ENCODE data around the gene ZFYVE16.
"Not testable (repeated sequence)": the region's sequence is repeated elsewhere in the genome, so short reads cannot be mapped to it uniquely, and the experiment has no call there.

The ZFYVE16 gene

DNA sequence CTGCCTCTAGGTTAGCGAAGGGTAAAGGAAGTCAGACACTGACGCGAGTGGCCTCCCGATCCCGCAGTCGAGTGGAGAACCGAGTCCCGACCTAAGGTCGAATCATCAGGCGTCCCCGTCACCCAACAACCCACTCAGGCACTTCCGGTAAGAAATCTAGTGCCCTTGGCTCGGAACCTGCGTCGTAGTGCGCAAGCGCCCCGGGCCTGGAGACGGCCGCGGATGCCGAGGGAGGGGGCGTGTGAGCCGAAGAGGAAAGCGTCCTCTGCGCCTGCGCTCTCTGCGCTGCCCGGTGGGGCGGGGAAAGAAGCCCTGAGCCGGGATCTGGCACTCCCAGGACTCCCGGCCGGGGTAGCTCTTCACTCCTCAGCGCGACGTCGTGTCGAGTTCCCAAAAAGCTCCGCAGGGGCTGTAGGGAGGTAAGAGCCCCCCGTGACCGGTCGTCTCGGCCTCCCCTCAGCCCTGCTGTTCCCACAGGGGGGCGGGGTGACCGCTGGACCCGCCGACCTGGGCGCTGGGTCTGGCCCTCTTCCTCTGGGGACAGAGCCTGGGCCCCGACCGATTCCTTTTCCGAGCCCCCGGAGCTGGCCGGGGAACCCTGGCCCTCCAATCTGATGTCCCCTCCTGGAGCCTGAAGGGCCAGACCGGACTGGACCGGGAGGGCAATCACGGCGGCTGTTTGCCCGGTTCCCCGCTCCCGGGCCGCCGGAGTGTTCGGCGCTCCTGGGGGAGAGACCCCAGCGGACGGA lies at the start of gene ZFYVE16:
ZFYVE16 (plus strand) TSS at position 330 of the 749 bp plus-strand sequence. CDS start 26,084 bp downstream, outside the sequence.
- peak; percentile 81 to 99 (median 96) for DNase-seq

DNA sequence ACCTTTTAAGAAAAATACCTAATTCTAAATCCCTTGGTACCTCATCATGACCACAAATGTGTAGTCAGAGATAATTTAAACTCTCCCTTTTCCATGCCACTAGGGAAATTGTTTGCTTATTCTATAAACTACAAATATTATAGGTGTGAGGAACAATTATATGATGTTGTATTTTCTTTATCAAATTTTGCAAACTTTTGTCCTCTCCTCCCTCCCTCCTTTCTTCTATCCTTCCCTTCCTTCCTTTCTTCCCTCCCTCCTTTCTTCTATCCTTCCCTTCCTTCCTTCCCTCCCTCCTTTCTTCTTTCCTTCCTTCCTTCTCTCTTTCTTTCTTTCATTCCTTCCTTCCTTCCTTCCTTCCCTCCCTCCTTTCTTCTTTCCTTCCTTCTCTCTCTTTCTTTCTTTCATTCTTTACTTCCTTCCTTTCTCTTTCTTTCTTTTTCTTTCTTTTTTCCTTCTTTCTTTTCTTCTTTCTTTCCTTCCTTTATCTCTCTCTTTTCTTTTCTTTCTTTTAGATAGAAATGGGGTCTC lies 46.9 kb upstream of the ZFYVE16 start:
- no peak for DNase-seq

DNA sequence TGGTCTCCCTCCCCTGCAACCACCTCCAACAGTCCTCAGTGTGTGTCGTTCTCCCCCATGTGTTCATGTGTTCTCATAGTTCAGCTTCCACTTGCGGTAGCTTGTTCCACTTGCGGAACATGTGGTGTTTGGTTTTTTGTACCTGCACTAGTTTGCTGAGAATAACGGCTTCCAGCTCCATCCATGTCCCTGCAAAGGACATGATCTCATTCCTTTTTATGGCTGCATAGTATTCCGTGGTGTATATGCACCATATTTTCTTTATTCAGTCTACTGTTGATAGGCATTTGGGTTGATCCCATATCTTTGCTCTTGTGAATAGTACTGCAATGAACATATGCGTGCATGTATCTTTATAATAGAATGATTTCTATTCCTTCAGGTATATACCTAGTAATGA lies 43.0 kb upstream of the ZFYVE16 start:
- DNase-seq: no peak

DNA sequence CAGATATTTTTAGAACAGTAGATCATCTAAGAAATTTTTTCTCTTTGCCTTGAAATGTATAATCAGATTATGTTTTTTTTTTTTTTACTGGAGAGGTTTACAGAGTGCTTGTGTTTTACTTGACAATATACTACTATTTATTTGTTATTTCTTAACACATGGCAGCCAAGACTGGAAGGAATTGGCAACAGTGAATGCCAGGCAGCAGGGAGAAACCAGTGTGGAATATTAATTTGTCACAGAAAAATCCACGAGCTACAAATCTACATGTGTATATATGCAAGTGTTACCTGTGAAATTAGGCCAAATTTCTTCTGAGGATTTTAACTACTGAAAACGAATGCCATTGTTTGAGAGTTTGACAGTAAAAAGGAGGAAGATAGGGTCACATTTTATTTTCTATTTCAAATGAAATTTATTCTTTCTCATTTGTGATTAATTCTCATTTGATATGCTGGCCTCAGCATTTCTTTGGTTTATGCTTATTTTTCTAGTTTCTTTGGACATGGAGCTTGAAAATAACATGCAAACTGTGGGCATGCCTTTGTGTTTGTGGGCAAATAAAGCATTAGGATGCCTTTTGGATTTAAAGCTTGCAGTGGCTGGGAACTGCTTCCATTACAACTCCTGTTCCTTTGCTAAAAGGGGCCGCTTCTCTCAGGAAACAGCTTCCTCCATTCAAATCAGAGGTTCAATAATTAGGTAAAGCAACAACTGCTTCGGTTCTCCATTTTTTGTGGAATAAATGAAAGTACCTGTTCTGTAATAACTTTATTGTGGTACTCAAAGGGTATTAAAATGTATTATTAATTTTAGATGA lies 39.0 kb upstream of the ZFYVE16 start:
- DNase-seq: peak in 3 of 58 donors; percentile 2 to 19 (median 6)

DNA sequence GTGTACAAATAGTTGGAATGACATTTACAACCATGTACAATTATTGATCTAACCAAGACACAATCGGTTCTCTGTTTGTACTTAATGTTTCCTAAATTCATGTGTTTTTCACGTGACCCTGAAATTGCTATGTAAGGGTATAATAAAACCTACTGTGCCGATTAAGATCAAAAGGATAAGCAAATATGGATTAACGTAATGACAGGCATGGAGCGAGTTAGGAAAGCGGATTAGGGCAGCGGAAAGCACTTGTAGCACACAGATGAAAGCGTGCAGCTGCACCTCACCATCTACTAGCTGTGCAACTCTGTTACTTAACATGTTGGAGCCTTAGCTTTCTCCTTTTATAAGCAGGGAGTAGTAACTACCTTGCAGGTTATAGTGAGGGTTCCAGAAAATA lies 38.3 kb upstream of the ZFYVE16 start:
- peak in 6 of 58 donors; percentile 4 to 31 (median 8) for DNase-seq

DNA sequence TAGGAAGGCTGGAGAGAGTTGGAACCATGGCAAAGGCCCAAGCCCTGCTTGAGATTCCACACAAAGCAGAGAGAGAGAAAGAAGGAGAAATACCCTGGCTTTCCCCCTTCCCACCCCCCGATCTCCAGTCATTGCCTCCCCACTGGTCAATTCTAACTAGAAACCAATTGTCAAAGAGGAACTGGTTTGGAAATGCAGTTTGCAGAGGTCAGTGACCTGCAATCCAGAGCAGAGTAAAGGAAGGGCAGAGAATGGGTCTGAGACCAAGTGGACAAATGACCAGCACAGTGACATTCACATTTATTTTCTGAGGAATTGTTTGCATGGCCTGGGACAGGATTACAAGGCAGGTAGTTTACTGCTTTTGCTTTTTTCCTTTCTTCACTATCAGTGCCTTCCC lies 37.5 kb upstream of the ZFYVE16 start:
- DNase-seq: no peak

DNA sequence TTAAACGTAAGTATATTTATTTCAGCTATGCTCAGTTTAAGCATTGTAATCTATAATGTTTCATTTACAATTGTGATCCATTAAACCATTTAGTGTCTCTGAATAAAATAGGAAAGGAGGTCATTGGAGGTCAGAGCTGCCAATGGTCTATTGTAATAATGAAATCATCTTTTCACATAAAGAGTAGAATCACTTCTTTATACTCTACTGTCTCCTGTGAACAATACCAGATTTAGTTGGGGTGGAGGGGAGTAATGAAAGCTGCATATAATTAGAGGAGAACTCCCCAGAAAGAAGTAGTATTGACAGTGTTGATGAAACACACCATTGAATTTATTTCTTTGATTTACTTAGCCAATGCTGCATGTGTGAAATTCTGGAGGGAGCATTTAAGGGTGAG lies 35.1 kb upstream of the ZFYVE16 start:
- peak in 2 of 58 donors; percentile 22 to 76 for DNase-seq

DNA sequence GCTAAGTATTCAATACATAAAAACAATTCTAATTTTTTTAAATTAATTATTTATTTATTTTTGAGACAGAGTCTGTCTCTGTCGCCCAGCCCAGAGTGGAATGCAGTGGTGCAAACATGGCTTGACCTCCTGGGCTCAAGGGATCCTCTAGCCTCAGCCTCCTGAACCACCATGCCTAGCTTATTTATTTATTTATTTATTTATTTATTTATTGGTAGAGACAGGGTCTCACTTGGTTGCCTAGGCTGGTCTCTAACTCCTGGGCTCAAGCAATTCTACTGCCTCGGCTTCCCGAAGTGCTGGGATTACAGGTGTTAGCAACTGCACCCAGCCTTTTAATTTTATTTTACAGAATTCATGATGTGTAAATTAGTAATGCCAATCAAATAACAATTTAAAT lies 33.7 kb upstream of the ZFYVE16 start:
- DNase-seq: no peak

DNA sequence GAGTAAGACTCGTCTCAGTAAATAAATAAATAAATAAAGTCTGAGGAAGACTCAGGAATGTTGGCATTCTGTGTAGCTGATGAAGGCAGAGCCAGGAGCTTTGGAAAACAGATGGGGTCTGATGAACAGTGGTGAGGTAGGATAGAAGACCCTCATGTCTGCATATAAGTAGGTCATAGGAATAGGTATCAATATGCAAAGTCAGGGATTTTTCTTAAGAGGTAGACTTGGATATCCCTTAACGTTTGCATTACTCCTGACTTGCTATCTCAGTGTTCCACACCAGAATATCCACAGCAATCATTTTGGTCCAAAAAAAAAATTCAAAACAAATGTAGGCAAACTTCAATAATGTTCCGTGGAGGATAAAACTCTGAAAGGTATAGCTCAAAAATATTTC lies 31.3 kb upstream of the ZFYVE16 start:
- no peak for DNase-seq

DNA sequence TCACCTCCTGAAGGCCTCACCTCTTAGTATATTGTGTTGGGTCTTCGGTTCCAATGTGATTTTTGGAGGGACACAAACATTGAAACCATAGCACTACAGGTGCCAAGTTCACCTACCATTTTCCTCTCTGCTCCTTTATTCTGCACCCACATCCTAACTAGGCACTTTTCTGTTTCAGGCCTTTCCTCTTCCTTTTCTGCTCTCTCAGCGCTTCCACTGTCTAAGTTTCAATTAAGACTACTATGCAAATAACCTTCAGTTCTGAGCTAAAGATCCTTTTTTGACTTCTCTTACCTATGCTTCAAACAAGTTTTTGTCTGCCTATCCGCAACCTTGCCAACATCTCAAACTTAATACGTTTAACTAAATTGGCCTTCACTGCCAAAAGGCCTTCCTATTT lies 25.4 kb upstream of the ZFYVE16 start:
- DNase-seq: no peak

DNA sequence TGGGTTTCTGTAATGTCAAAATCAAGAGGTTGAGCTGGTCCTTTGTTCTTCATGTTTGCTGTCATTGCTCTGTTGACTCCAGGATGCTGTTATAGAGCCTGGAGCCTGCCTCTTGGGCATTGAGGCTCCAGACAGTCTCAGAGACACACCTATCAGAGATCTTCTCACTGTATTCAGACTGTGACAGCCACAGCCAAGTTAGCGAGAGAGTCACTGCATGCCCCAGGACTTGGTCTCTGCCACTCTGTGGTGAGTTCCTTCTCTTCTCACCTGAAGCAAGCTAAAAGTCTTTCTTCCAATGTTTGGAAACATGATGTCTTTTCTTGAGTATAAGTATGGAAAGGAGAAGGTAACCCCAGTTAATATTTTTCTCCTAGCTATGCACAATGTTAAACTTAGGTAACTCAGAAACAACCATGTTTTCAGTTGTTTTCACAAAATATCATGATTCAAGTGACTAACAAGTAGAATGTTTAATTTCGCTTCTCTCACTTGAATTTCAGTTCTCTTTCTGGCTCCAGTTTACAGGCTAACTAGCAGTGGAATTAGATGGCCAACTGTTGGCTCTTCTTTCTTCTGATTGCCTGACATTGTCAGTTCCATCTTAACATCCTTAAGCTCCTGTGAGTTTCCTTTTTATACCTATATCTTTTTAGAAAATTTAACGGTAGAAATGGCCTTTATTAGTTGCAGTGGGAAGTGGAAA lies 20.6 kb upstream of the ZFYVE16 start:
- no peak for DNase-seq

DNA sequence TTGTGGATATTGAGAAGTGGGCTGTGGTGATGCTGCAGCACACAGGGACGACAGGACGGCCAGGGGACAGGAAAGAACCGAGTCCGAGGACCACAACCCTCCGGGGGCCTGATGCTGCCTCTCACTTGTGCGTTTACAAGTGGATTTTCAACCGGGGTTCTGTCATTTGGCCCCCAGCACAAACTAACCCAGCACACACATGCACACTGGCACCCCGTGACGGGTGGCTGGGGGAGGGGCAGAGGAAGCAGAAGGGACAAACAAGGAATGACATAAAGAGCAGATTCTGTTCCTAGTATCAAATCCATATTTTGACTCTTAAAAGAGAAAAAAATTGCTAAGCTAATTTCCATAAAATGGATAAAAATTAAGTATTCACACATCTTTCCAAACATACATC lies 18.3 kb upstream of the ZFYVE16 start:
- peak in 3 of 58 donors; percentile 8 to 10 (median 10) for DNase-seq

DNA sequence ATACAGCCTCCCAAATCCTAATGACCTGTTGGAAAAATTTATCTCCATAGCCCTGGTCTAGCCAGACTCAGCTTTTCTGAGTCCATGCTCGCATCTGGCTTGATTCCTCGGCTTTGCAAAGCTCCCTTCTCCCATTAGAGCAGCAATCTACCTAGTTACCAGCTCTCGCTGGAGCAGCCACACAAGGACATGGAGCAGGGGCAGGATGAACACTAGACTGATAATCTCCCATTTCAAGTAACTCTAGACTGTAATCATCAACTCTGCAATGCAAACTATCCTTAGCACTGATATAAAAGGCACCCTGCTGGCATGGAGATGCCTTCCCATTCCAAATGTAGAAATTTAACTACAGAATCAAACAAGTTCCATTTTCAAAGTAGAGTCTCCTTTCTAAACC lies 17.5 kb upstream of the ZFYVE16 start:
- DNase-seq: not testable (repeated sequence)

DNA sequence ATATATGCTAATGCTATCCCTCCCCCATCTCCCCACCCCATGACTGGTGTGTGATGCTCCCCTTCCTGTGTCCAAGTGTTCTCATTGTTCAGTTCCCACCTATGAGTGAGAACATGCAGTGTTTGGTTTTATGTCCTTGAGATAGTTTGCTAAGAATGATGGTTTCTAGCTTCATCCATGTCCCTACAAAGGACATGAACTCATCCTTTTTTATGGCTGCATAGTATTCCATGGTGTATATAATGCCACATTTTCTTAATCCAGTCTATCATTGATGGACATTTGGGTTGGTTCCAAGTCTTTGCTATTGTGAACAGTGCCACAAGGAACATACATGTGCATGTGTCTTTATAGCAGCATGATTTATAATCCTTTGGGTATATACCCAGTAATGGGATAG lies 16.6 kb upstream of the ZFYVE16 start:
- DNase-seq: not testable (repeated sequence)

DNA sequence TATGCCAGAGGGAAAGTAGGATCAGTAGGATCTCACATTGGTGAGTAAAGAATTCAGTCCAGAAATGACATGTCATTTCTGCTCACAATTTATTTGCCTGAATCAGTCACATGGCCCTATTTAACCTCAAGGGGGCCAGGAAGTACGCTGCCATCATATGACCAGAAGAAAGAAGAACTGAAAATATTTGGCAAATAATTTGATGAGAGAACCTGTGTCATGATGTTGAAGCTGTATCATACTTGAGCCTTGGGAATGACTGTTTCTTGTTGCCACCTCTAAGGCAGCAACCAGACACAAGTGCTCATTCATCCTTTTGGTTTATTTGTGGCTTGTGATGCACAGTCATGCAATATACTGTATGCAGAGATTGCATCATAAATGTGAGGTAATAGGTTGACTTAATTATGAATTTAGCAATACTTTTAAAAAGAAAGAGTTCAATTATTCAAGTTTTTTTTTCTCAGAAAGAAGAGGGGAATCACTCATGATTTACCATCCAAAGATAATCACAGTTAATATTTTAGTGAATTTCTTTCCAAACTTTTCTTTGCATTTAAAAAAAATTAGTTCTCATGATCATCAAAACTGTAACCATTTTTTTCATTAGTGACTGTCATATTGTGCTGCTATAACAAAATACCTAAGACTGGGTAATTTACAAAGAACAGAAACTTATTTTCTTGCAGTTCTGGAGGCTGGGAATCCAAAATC lies 8.2 kb upstream of the ZFYVE16 start:
- no peak for DNase-seq

DNA sequence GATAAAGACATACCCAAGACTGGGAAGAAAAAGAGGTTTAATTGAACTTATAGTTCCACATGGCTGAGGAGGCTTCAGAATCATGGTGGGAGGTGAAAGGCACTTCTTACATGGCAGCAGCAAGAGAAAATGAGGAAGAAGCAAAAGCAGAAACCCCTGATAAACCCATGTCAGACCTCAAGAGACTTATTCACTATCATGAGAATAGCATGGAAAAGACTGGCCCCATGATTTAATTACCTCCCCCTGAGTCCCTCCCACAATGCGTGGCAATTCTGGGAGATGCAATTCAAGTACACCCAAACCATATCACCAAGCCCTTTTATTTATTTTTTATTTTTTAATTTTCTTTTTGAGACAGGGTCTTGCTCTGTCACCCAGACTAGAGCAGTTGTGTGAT lies 7.5 kb upstream of the ZFYVE16 start:
- DNase-seq: not testable (repeated sequence)

DNA sequence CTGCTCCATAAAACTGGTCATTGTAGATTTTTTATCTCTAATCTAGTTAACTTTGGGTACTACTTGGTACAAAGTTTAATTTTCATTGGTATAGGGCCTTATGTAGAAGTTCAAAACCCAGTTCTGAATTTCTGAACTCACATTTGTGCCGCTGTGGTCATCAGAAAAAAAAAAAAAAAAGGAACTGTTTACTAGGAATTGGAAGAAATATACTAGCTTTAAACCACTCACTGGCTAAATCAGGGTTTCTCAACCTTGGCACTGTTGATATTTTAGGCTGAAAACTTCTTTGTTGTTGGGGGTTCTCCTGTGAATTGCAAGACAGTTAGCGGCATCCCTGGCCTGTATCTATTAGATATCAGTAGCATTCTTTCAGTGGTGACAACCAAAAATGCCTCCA lies 4.1 kb upstream of the ZFYVE16 start:
- DNase-seq: no peak

DNA sequence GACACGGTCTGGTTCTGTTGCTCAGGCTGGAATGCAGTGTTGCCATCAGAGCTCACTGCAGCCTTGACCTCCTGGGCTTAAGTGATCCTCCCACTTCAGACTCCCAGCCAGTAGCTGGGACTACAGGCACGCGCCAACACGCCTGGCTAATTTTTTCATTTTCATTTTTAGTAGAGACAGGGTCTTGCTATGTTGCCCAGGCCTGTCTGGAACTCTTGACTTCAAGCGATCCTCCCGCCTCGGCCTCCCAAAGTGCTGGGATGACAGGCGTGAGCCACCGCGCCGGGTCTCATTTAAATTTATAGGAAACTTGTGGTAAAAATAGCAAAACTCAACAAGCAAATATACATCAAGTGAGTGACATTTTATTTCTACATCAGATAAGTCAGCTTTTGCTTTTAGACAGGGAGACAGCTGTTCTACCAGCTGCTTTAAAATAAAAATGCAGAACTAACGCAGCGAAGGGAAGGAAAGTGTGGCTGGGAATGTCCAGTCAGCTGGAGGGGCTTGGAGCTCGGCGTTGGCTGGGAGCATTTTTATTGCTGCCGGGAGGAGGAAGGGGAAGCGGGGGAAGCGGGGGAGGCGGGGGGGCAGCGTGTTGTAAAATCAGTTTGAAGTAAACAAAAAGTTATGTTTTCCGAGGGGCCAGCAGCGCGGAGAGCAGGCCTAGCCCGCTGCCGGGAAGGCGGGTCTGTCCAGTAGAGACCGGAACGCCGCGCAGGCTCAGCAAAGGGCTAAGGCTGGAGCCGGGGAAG lies 707 bp upstream of the ZFYVE16 start:
- peak in 5 of 58 donors; percentile 4 to 57 (median 30) for DNase-seq

DNA sequence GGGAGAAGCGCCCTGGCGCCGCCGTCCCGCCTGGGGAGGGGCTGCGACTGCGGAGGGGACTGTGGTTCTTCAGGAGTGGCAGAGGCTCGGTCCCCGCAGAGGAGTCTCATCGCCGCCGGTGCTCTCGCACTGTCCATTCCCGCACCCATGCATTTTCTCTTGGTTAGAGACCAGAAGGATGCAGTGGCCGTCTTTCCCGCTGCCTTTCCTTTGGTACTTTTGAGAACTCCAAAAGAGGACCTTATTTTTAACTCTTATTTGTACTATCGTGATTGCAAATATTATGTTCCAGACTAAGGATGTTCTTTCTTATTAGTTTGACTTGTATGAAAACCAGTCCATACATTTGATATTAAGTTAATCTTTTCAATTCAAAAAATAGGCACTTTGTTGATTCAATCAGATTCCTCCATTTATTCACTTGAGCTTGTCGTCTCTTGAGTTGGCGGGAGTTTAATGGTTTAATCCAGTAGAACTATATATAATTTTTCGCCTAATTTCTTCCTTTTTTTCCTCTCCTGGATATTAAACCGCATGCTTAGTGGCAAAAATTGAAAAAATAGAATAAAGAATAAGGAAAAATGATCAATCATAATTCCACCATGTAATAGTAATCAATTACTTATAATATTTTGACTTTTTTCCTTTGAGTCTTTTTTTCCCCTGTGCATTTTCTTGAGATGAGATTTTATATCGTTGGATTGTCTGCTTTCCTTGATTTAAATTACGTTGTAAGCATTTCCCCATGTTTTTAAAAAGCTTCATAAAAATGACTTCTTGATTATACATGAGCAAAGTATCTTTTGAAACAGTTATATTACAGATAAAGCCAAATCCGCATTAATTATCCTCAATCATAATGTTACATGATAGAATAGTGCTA lies 861 bp downstream of the ZFYVE16 start:
- DNase-seq: peak in 22 of 58 donors; percentile 30 to 84 (median 65)
